ENCODE data around the gene VAMP8. TPM values are rescaled to one million over a fixed set of nuclear protein-coding genes. Genes with fewer than 3 reads are reported as not detected.

VAMP8 gene
- total and polyA plus RNA-seq, 10 of the 15 experiments (the other 5 are each of a cell fraction or from before 2014, with no cell fraction given) = 93.6 to 744 (median 217) TPM

- TF ChIP-seq ZZZ3 (IDR thresholded peaks at IDR 0.05; ENCODE audit: control insufficient read depth, insufficient read length, low read depth) (no peak), HSF1 (IDR thresholded peaks at IDR 0.05; ENCODE audit: low read depth, low read length) (no peak), CHD2 (IDR thresholded peaks at IDR 0.05; ENCODE audit: borderline replicate concordance, low read depth, low read length) (no peak)
These were observed 27.6 kb upstream of the VAMP8 start (continued) for GRCh38 chr2:85549826-85550225.

GRCh38 chr2:85550486-85550885 is 26.9 kb upstream of the VAMP8 start:
- ChIA-PET SMC1A (ENCODE audit: uncharacterized antibody, unreplicated experiment) (interaction anchor here (0.7 to 6.3 kb wide), 11 partner anchors 10 to 250 kb away, joined by 3 to 201 read pairs (median 4); partner anchors contain the start of genes GGCX, MAT2A and SH2D6), CTCF (interaction anchor here (0.9 to 10.4 kb wide), 15 partner anchors 8 to 252 kb away, joined by 3 to 336 read pairs (median 4); partner anchors contain the start of genes GGCX, MAT2A, RNF181 and SH2D6), RAD21 (ENCODE audit: unreplicated experiment) (interaction anchor here (1.0 to 7.7 kb wide), 8 partner anchors 9 to 159 kb away, joined by 3 to 179 read pairs (median 10); partner anchors contain the start of genes MAT2A, RNF181 and SH2D6), POLR2A (interaction anchor here (0.5 to 2.8 kb wide), 7 partner anchors 9 to 131 kb away, joined by 3 to 17 read pairs (median 6); partner anchors contain the start of gene GGCX)
- ATAC-seq (no peak), DNase-seq (ENCODE audit: low read depth, low spot score) (no peak), FAIRE-seq (no peak)
- Histone ChIP-seq H3K4me2 (ENCODE audit: control insufficient read depth, insufficient read depth) (no peak overlapping the region), H3K9ac (ENCODE audit: control insufficient read depth, insufficient read depth, low read length) (no peak overlapping the region), H3K4me3 (no peak overlapping the region), H3K27ac (ENCODE audit: control insufficient read depth, insufficient read depth) (no peak overlapping the region), H3K27me3 (replicated peaks in 1 of 2; ENCODE audit: control insufficient read depth in 2 of 2, insufficient read depth in 2 of 2, low read length in 1 of 2) (no peaks in the 10 kb centered on the region), H3K36me3 (ENCODE audit: control insufficient read depth in 2 of 2, insufficient read depth in 2 of 2, low read length in 1 of 2) (peaks cover 8 to 19% of the 10 kb centered on the region in 2 experiments), H2AFZ (ENCODE audit: control insufficient read depth, low read depth, low read length) (no peak overlapping the region), H3K79me2 (ENCODE audit: control insufficient read depth, insufficient read depth, low read length) (no peaks in the 10 kb centered on the region), H3K4me1 (ENCODE audit: control insufficient read depth, insufficient read depth, low read length) (no peaks in the 10 kb centered on the region), H3K9me3 (replicated peaks; ENCODE audit: control insufficient read depth, insufficient read depth, low read length) (no peaks in the 10 kb centered on the region), H4K20me1 (ENCODE audit: control insufficient read depth, insufficient read depth) (no peaks in the 10 kb centered on the region)
- intact Hi-C loops (cut with micrococcal nuclease; ENCODE audit: unreplicated experiment) (loop anchor here (5.0 kb wide), 2 partner anchors 223 to 248 kb away; partner anchors contain the start of gene TGOLN2), in situ Hi-C loops (cut with MboI) (no loop called here)
- TF ChIP-seq ZNF24 (IDR thresholded peaks at IDR 0.05) (no peak), CHD4 (IDR thresholded peaks at IDR 0.05) (no peak), TCF12 (IDR thresholded peaks at IDR 0.05; ENCODE audit: low read depth, low read length) (no peak), E4F1 (IDR thresholded peaks at IDR 0.05; ENCODE audit: borderline replicate concordance, partially characterized antibody) (no peak), EGR1 (IDR thresholded peaks at IDR 0.05; ENCODE audit: borderline replicate concordance in 1 of 2, low read depth in 2 of 2, low read length in 2 of 2) (no peak), ZBTB4 (CRISPR knock-in tag; IDR thresholded peaks at IDR 0.05) (no peak), SMAD5 (IDR thresholded peaks at IDR 0.05; ENCODE audit: low read depth) (no peak), ZNF217 (IDR thresholded peaks at IDR 0.05) (no peak), USF1 (IDR thresholded peaks at IDR 0.05; ENCODE audit: borderline replicate concordance, extremely low read length, insufficient read depth, low read depth, low read length) (no peak), ZNF207 (IDR thresholded peaks at IDR 0.05; ENCODE audit: borderline replicate concordance) (no peak)
- 89% methylated on average over 10 of the region's 10 CpGs for WGBS (ENCODE audit: insufficient coverage, insufficient replicate concordance, low lambda C conversion rate, missing lambda C conversion rate)
- no TSS peak for BruUV-seq (replicated peaks)

All from GM12878 (cell line).